HepG2 (cell line): ENCODE results near the gene BUD23. TPM values are rescaled to one million over a fixed set of nuclear protein-coding genes. Genes with fewer than 3 reads are reported as not detected.
A peak's percentile ranks its signal among the peaks of the same experiment; 100 is the strongest.

ENCODE experiments used
- CCAR2 ChIP-seq: fragments of 200-400 bp; formaldehyde crosslinking; optimal IDR thresholded peaks from 2 replicates; pipeline ENCODE3; 2018; ENCODE audit warnings: low read depth, mild to moderate bottlenecking, low read length, moderate library complexity
- ELF1 ChIP-seq: sonication (generic); formaldehyde crosslinking; IDR thresholded peaks from 2 replicates; pipeline ENCODE4 v1.4.0; 2020; ENCODE audit warnings: missing genetic modification reagents
- FOXJ3 ChIP-seq: sonication (generic); formaldehyde crosslinking; IDR thresholded peaks from 2 replicates; pipeline ENCODE4 v1.4.0; 2020; ENCODE audit warnings: missing genetic modification reagents, mild to moderate bottlenecking, borderline replicate concordance
- KDM4B ChIP-seq: sonication (generic); formaldehyde crosslinking; IDR thresholded peaks from 2 replicates; pipeline ENCODE4 v1.4.0; 2020; ENCODE audit warnings: missing genetic modification reagents
- KLF16 ChIP-seq, 2 experiments: sonication (generic) in 1 of 2; formaldehyde crosslinking in 1 of 2; IDR thresholded peaks; 2 replicates each; pipeline versions ENCODE4 v1.6.1 to v1.8.0; 2016 to 2023; ENCODE audit warnings: missing genetic modification reagents in 2 of 2, missing compliant biosample characterization in 1 of 2
- RARG ChIP-seq: sonication (generic); formaldehyde crosslinking; IDR thresholded peaks from 2 replicates; pipeline ENCODE4 v1.4.0; 2020; ENCODE audit warnings: low read depth, mild to moderate bottlenecking, missing genetic modification reagents
- REL ChIP-seq: sonication (generic); formaldehyde crosslinking; conservative IDR thresholded peaks from 2 replicates; pipeline ENCODE4 v1.8.0; 2022; ENCODE audit warnings: mild to moderate bottlenecking, missing genetic modification reagents, moderate library complexity
- SALL2 ChIP-seq: sonication (generic); formaldehyde crosslinking; IDR thresholded peaks from 2 replicates; pipeline ENCODE4 v1.8.1; 2023; ENCODE audit warnings: mild to moderate bottlenecking, missing genetic modification reagents, inconsistent platforms
- SMAD3 ChIP-seq: sonication (generic); formaldehyde crosslinking; IDR thresholded peaks from 2 replicates; pipeline ENCODE4 v1.4.0; 2020; ENCODE audit warnings: missing genetic modification reagents
- SRF ChIP-seq: IDR thresholded peaks from 2 replicates; pipeline ENCODE4 v1.6.1; 2011; ENCODE audit warnings: mild to moderate bottlenecking, low read depth, low read length, moderate library complexity
- ZNF550 ChIP-seq: sonication (generic); formaldehyde crosslinking; IDR thresholded peaks from 2 replicates; pipeline ENCODE4 v1.4.0; 2020; ENCODE audit warnings: mild to moderate bottlenecking, missing genetic modification reagents, borderline replicate concordance
- ZNF564 ChIP-seq: sonication (generic); formaldehyde crosslinking; IDR thresholded peaks from 2 replicates; pipeline ENCODE4 v1.8.1; 2023; ENCODE audit warnings: mild to moderate bottlenecking, missing genetic modification reagents
- ZSCAN25 ChIP-seq: sonication (generic); formaldehyde crosslinking; IDR thresholded peaks from 2 replicates; pipeline ENCODE4 v1.8.0; 2022; ENCODE audit warnings: mild to moderate bottlenecking, missing genetic modification reagents
- polyA plus RNA-seq, 8 experiments: library from polyadenylated mRNA; depleted of rRNA in 3 of 8; stranded (reverse) in 7 of 8; unstranded in 1 of 8; fragments of >200 nt; fragmentation: Illumina TruSeq in 4 of 8; extraction: Trizol in 4 of 8; gene quantifications; 2 replicates each; pipeline versions ENCODE4 v1.2.1 to v1.2.3, GENCODE V29; 2011 to 2016; ENCODE audit warnings: low read depth in 4 of 8, missing spikeins in 1 of 8, mixed read lengths in 1 of 8; ENCODE audit not compliant: insufficient read depth in 1 of 8
- total RNA-seq, 5 experiments: library from RNA; depleted of rRNA; stranded (reverse); fragments of >200 nt; fragmentation: Illumina TruSeq; extraction: Trizol; gene quantifications; 2 replicates each; pipeline ENCODE4 v1.2.3, GENCODE V29; 2016; ENCODE audit warnings: low read depth in 1 of 5
- TF ChIP-seq, protein P1 (sequence below): sonication (generic); formaldehyde crosslinking; IDR thresholded peaks from 2 replicates; pipeline ENCODE4 v1.5.0; 2020; ENCODE audit warnings: mild to moderate bottlenecking, missing genetic modification reagents, borderline replicate concordance
- TF ChIP-seq, protein P2 (sequence below): IDR thresholded peaks from 2 replicates; pipeline ENCODE4 v1.6.1; 2016; ENCODE audit warnings: mild to moderate bottlenecking
- TF ChIP-seq, protein P3 (sequence below): sonication (generic); formaldehyde crosslinking; IDR thresholded peaks from 2 replicates; pipeline ENCODE4 v1.9.0; 2022; ENCODE audit warnings: missing genetic modification reagents, mild to moderate bottlenecking, borderline replicate concordance
- TF ChIP-seq, protein P4 (sequence below): sonication (generic); formaldehyde crosslinking; IDR thresholded peaks from 2 replicates; pipeline ENCODE4 v1.8.1; 2023; ENCODE audit warnings: mild to moderate bottlenecking, missing genetic modification reagents
- TF ChIP-seq, protein P5 (sequence below): sonication (generic); formaldehyde crosslinking; IDR thresholded peaks from 2 replicates; pipeline ENCODE4 v1.8.0; 2022; ENCODE audit warnings: mild to moderate bottlenecking, missing genetic modification reagents; ENCODE audit not compliant: insufficient replicate concordance

BUD23 gene
- total and polyA plus RNA-seq, 2 of the 13 experiments (the other 11 are each of a cell fraction or from before 2014, with no cell fraction given), result 47.5 to 54.5 TPM

DNA sequence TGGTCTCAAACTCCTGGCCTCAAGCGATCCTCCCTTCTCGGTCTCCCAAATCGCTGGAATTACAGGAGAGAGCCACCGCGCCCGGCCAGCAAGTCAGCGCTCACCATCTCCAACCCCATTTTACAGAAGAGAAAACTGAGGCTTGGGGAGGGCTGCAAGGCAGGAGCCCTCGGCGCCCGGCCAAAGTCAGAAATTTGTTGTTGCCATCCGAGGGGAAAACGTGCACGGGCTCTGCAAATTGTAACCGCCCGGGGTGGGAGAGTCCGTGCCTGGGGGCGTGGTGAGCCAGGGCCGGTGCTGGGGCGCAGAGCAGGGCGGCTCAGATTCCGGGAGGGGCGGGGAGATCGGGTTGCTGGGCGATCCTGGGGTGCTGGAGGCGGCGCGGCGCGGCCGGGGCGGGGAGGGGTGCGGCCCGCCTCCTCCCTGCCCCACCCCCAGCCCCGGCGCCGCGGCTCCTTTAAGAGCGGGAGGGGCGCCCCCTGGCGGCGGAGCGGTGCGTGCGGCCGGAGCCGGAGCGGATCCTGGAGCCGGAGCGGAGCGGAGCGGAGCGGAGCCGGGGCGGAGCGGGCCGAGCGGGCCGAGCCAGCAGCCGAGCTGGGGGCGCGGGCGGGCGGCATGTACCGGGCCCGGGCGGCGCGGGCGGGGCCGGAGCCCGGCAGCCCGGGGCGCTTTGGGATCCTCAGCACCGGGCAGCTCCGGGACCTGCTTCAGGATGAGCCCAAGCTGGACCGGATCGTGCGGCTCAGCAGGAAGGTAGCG lies 15.9 kb upstream of the BUD23 start, which contains the start of gene VPS37D (continued):
- TF ChIP-seq, protein P1, sequence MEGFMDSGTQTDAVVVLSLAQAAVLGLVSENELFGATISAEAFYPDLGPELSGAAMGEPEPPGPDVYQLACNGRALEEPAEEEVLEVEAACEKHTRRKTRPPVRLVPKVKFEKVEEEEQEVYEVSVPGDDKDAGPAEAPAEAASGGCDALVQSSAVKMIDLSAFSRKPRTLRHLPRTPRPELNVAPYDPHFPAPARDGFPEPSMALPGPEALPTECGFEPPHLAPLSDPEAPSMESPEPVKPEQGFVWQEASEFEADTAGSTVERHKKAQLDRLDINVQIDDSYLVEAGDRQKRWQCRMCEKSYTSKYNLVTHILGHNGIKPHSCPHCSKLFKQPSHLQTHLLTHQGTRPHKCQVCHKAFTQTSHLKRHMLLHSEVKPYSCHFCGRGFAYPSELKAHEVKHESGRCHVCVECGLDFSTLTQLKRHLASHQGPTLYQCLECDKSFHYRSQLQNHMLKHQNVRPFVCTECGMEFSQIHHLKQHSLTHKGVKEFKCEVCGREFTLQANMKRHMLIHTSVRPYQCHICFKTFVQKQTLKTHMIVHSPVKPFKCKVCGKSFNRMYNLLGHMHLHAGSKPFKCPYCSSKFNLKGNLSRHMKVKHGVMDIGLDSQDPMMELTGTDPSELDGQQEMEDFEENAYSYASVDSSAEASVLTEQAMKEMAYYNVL (CRISPR knock-in tag), result no peak
- TF ChIP-seq SALL2 (CRISPR knock-in tag) (0 out of 2 replicates have a peak, but pooled peaks have one; percentile 59), CCAR2 (no peak), KLF16 (CRISPR knock-in tag; IDR thresholded peaks at IDR 0.05) (peak in 1 of 2 experiments; percentile 49; a peak in 1 of 4 replicates), REL (no peak), SRF (0 out of 2 replicates have a peak, but pooled peaks have one; percentile 18), FOXJ3 (CRISPR knock-in tag) (no peak), ZNF564 (CRISPR knock-in tag) (no peak), ELF1 (no peak), KDM4B (CRISPR knock-in tag) (no peak), RARG (CRISPR knock-in tag) (no peak), ZNF550 (CRISPR knock-in tag) (no peak), SMAD3 (no peak), ZSCAN25 (CRISPR knock-in tag) (peak; percentile 89)
- TF ChIP-seq, protein P2, sequence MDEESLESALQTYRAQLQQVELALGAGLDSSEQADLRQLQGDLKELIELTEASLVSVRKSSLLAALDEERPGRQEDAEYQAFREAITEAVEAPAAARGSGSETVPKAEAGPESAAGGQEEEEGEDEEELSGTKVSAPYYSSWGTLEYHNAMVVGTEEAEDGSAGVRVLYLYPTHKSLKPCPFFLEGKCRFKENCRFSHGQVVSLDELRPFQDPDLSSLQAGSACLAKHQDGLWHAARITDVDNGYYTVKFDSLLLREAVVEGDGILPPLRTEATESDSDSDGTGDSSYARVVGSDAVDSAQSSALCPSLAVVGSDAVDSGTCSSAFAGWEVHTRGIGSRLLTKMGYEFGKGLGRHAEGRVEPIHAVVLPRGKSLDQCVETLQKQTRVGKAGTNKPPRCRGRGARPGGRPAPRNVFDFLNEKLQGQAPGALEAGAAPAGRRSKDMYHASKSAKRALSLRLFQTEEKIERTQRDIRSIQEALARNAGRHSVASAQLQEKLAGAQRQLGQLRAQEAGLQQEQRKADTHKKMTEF, result 0 out of 2 replicates have a peak, but pooled peaks have one; percentile 35
- TF ChIP-seq, protein P3, sequence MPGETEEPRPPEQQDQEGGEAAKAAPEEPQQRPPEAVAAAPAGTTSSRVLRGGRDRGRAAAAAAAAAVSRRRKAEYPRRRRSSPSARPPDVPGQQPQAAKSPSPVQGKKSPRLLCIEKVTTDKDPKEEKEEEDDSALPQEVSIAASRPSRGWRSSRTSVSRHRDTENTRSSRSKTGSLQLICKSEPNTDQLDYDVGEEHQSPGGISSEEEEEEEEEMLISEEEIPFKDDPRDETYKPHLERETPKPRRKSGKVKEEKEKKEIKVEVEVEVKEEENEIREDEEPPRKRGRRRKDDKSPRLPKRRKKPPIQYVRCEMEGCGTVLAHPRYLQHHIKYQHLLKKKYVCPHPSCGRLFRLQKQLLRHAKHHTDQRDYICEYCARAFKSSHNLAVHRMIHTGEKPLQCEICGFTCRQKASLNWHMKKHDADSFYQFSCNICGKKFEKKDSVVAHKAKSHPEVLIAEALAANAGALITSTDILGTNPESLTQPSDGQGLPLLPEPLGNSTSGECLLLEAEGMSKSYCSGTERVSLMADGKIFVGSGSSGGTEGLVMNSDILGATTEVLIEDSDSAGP (CRISPR knock-in tag), result peak; percentile 96
- TF ChIP-seq, protein P4, sequence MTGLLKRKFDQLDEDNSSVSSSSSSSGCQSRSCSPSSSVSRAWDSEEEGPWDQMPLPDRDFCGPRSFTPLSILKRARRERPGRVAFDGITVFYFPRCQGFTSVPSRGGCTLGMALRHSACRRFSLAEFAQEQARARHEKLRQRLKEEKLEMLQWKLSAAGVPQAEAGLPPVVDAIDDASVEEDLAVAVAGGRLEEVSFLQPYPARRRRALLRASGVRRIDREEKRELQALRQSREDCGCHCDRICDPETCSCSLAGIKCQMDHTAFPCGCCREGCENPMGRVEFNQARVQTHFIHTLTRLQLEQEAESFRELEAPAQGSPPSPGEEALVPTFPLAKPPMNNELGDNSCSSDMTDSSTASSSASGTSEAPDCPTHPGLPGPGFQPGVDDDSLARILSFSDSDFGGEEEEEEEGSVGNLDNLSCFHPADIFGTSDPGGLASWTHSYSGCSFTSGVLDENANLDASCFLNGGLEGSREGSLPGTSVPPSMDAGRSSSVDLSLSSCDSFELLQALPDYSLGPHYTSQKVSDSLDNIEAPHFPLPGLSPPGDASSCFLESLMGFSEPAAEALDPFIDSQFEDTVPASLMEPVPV (CRISPR knock-in tag), result no peak; the same call in 1 of the 2 replicates
- TF ChIP-seq, protein P5, sequence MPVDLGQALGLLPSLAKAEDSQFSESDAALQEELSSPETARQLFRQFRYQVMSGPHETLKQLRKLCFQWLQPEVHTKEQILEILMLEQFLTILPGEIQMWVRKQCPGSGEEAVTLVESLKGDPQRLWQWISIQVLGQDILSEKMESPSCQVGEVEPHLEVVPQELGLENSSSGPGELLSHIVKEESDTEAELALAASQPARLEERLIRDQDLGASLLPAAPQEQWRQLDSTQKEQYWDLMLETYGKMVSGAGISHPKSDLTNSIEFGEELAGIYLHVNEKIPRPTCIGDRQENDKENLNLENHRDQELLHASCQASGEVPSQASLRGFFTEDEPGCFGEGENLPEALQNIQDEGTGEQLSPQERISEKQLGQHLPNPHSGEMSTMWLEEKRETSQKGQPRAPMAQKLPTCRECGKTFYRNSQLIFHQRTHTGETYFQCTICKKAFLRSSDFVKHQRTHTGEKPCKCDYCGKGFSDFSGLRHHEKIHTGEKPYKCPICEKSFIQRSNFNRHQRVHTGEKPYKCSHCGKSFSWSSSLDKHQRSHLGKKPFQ, result peak; percentile 34
